Activated CD4-positive, alpha-beta memory T cell treated with anti-CD3 and anti-CD28 coated beads for 36 hours (primary cell): ENCODE data around the gene TMEM178B. TPM values are rescaled to one million over a fixed set of nuclear protein-coding genes. Genes with fewer than 3 reads are reported as not detected.

Source experiments
- CTCF ChIA-PET: fragments of 350-600 bp; sonication (Branson Sonifier 250); formaldehyde crosslinking; loops from one replicate; lab custom pipeline; 2021; ENCODE audit warnings: antibody characterized with exemption, inconsistent platforms; lab: Charles Lee
- POLR2A ChIA-PET: fragments of 350-600 bp; sonication (Branson Sonifier 250); formaldehyde crosslinking; loops from one replicate; lab custom pipeline; 2021; ENCODE audit warnings: antibody characterized with exemption; lab: Charles Lee
- DNase-seq: peaks from one replicate; pipeline ENCODE4 v3.0.0-alpha.2; 2020
- H3K27ac Mint-ChIP-seq: one replicate; pipeline ENCODE4 v1.8.0; 2021; ENCODE audit warnings: mixed read lengths
- H3K27me3 Mint-ChIP-seq: one replicate; pipeline ENCODE4 v1.8.0; 2021; ENCODE audit warnings: mixed read lengths
- H3K36me3 Mint-ChIP-seq: one replicate; pipeline ENCODE4 v1.8.0; 2021; ENCODE audit warnings: mixed read lengths
- H3K4me1 Mint-ChIP-seq: one replicate; pipeline ENCODE4 v1.8.0; 2021; ENCODE audit warnings: low read depth, mixed read lengths
- H3K4me3 Mint-ChIP-seq: one replicate; pipeline ENCODE4 v1.8.0; 2021; ENCODE audit warnings: mild to moderate bottlenecking, mixed read lengths
- H3K9me3 Mint-ChIP-seq: one replicate; pipeline ENCODE4 v1.8.0; 2021; ENCODE audit warnings: mixed read lengths
- intact Hi-C: fragments of 100-400 bp; cut with micrococcal nuclease; formaldehyde crosslinking; loops from one replicate; pipeline ENCODE4 v1.15.1; 2023
- total RNA-seq, 2 experiments: library from RNA; stranded (reverse); gene quantifications; one replicate each; pipeline ENCODE4 v1.2.3, GENCODE V29; 2021

TMEM178B gene
- total RNA-seq, 2 experiments from 2014 or later: 0.58 to 0.81 TPM

GRCh38 chr7:141344153-141344935 is 270.5 kb downstream of the TMEM178B start:
- Mint-ChIP-seq H3K9me3 (no peaks in the 10 kb centered on the region), H3K4me1 (no peaks in the 10 kb centered on the region), H3K4me3 (no peak overlapping the region), H3K36me3 (no peaks in the 10 kb centered on the region), H3K27me3 (peaks cover 5% of the 10 kb centered on the region), H3K27ac (no peak overlapping the region)
- intact Hi-C loops: no loop called here
- ChIA-PET CTCF (interaction anchor here (1.2 kb wide), 1 partner anchor 9 kb away, joined by 3 read pairs; no protein-coding TSS in a partner anchor), POLR2A (no interaction called here)
- DNase-seq: no peak

- H3K4me1 Mint-ChIP-seq: no peaks in the 10 kb centered on the region
- POLR2A ChIA-PET: no interaction called here
- H3K9me3 Mint-ChIP-seq: no peaks in the 10 kb centered on the region
- no peak overlapping the region for H3K4me3 Mint-ChIP-seq
- intact Hi-C loops: no loop called here
- no peaks in the 10 kb centered on the region for H3K36me3 Mint-ChIP-seq
- H3K27ac Mint-ChIP-seq: no peak overlapping the region
- H3K27me3 Mint-ChIP-seq: peaks cover 3% of the 10 kb centered on the region
- CTCF ChIA-PET: no interaction called here
- no peak for DNase-seq
These were observed 274.9 kb downstream of the TMEM178B start for GRCh38 chr7:141348728-141349127.

GRCh38 chr7:141349338-141349737 is 275.5 kb downstream of the TMEM178B start:
- no peak for DNase-seq
- intact Hi-C loops: no loop called here
- Mint-ChIP-seq H3K36me3 (no peaks in the 10 kb centered on the region), H3K4me3 (no peak overlapping the region), H3K9me3 (no peaks in the 10 kb centered on the region), H3K27ac (no peak overlapping the region), H3K4me1 (peaks cover 2% of the 10 kb centered on the region), H3K27me3 (peaks cover 3% of the 10 kb centered on the region)
- ChIA-PET CTCF (no interaction called here), POLR2A (no interaction called here)

GRCh38 chr7:141349804-141350203 is 275.9 kb downstream of the TMEM178B start:
- peaks cover 5% of the 10 kb centered on the region for H3K4me1 Mint-ChIP-seq
- H3K9me3 Mint-ChIP-seq: no peaks in the 10 kb centered on the region
- POLR2A ChIA-PET: no interaction called here
- H3K36me3 Mint-ChIP-seq: no peaks in the 10 kb centered on the region
- H3K4me3 Mint-ChIP-seq: no peak overlapping the region
- CTCF ChIA-PET: no interaction called here
- H3K27me3 Mint-ChIP-seq: peaks cover 3% of the 10 kb centered on the region
- H3K27ac Mint-ChIP-seq: no peak overlapping the region
- DNase-seq: no peak
- intact Hi-C loops: no loop called here

GRCh38 chr7:141351175-141351574 is 277.3 kb downstream of the TMEM178B start:
- intact Hi-C loops: no loop called here
- no peaks in the 10 kb centered on the region for H3K9me3 Mint-ChIP-seq
- DNase-seq: no peak
- ChIA-PET CTCF (no interaction called here), POLR2A (no interaction called here)
- peaks cover 3% of the 10 kb centered on the region for H3K27me3 Mint-ChIP-seq
- H3K4me1 Mint-ChIP-seq: peaks cover 5% of the 10 kb centered on the region
- H3K27ac Mint-ChIP-seq: no peak overlapping the region
- H3K36me3 Mint-ChIP-seq: no peaks in the 10 kb centered on the region
- no peak overlapping the region for H3K4me3 Mint-ChIP-seq

GRCh38 chr7:141352955-141353354 is 279.1 kb downstream of the TMEM178B start:
- intact Hi-C loops: no loop called here
- Mint-ChIP-seq H3K4me1 (peaks cover 5% of the 10 kb centered on the region), H3K27ac (no peak overlapping the region), H3K9me3 (no peaks in the 10 kb centered on the region), H3K4me3 (no peak overlapping the region), H3K36me3 (no peaks in the 10 kb centered on the region), H3K27me3 (peaks cover 3% of the 10 kb centered on the region)
- ChIA-PET POLR2A (no interaction called here), CTCF (interaction anchor here (1.2 kb wide), 1 partner anchor 9 kb away, joined by 3 read pairs; no protein-coding TSS in a partner anchor)
- DNase-seq: no peak

- peaks cover 3% of the 10 kb centered on the region for H3K27me3 Mint-ChIP-seq
- peaks cover 5% of the 10 kb centered on the region for H3K4me1 Mint-ChIP-seq
- CTCF ChIA-PET: no interaction called here
- H3K36me3 Mint-ChIP-seq: no peaks in the 10 kb centered on the region
- intact Hi-C loops: no loop called here
- no peak for DNase-seq
- no peak overlapping the region for H3K4me3 Mint-ChIP-seq
- POLR2A ChIA-PET: no interaction called here
- H3K9me3 Mint-ChIP-seq: no peaks in the 10 kb centered on the region
- H3K27ac Mint-ChIP-seq: no peak overlapping the region
These were observed 280.4 kb downstream of the TMEM178B start for GRCh38 chr7:141354251-141354650.

- Mint-ChIP-seq H3K9me3 (no peaks in the 10 kb centered on the region), H3K27me3 (peaks cover 3% of the 10 kb centered on the region), H3K36me3 (no peaks in the 10 kb centered on the region), H3K4me1 (peaks cover 5% of the 10 kb centered on the region), H3K27ac (no peak overlapping the region), H3K4me3 (no peak overlapping the region)
- ChIA-PET POLR2A (no interaction called here), CTCF (no interaction called here)
- intact Hi-C loops: no loop called here
- no peak for DNase-seq
These were observed 281.2 kb downstream of the TMEM178B start for GRCh38 chr7:141355032-141355431.

GRCh38 chr7:141356161-141356560 is 282.3 kb downstream of the TMEM178B start:
- ChIA-PET POLR2A (no interaction called here), CTCF (no interaction called here)
- Mint-ChIP-seq H3K27me3 (peaks cover 3% of the 10 kb centered on the region), H3K4me1 (peaks cover 5% of the 10 kb centered on the region), H3K4me3 (no peak overlapping the region), H3K36me3 (no peaks in the 10 kb centered on the region), H3K27ac (no peak overlapping the region), H3K9me3 (no peaks in the 10 kb centered on the region)
- intact Hi-C loops: no loop called here
- DNase-seq: no peak

- no peaks in the 10 kb centered on the region for H3K36me3 Mint-ChIP-seq
- CTCF ChIA-PET: no interaction called here
- intact Hi-C loops: no loop called here
These were observed 284.5 kb downstream of the TMEM178B start for GRCh38 chr7:141358386-141358785.

GRCh38 chr7:141359262-141359661 is 285.4 kb downstream of the TMEM178B start:
- Mint-ChIP-seq H3K27me3 (peaks cover 3% of the 10 kb centered on the region), H3K36me3 (no peaks in the 10 kb centered on the region), H3K27ac (no peak overlapping the region), H3K4me1 (peaks cover 3% of the 10 kb centered on the region), H3K4me3 (no peak overlapping the region), H3K9me3 (no peaks in the 10 kb centered on the region)
- intact Hi-C loops: no loop called here
- POLR2A ChIA-PET: no interaction called here
- CTCF ChIA-PET: no interaction called here
- DNase-seq: no peak

More at GRCh38 chr7:141358386-141358785, 284.5 kb downstream of the TMEM178B start:
- H3K4me1 Mint-ChIP-seq: peaks cover 5% of the 10 kb centered on the region
- H3K9me3 Mint-ChIP-seq: no peaks in the 10 kb centered on the region
- no peak for DNase-seq
- no peak overlapping the region for H3K27ac Mint-ChIP-seq
- H3K27me3 Mint-ChIP-seq: peaks cover 3% of the 10 kb centered on the region
- POLR2A ChIA-PET: no interaction called here
- no peak overlapping the region for H3K4me3 Mint-ChIP-seq

GRCh38 chr7:141359740-141360415 is 286.0 kb downstream of the TMEM178B start:
- intact Hi-C loops: no loop called here
- POLR2A ChIA-PET: no interaction called here
- H3K36me3 Mint-ChIP-seq: no peaks in the 10 kb centered on the region
- no peak overlapping the region for H3K27ac Mint-ChIP-seq
- no peaks in the 10 kb centered on the region for H3K4me1 Mint-ChIP-seq
- H3K4me3 Mint-ChIP-seq: no peak overlapping the region
- no peaks in the 10 kb centered on the region for H3K9me3 Mint-ChIP-seq
- DNase-seq: no peak
- peaks cover 3% of the 10 kb centered on the region for H3K27me3 Mint-ChIP-seq
- CTCF ChIA-PET: no interaction called here

GRCh38 chr7:141360416-141360760 is 286.5 kb downstream of the TMEM178B start:
- ChIA-PET CTCF (no interaction called here), POLR2A (no interaction called here)
- Mint-ChIP-seq H3K4me1 (no peaks in the 10 kb centered on the region), H3K36me3 (no peaks in the 10 kb centered on the region), H3K27ac (no peak overlapping the region), H3K4me3 (no peak overlapping the region), H3K27me3 (peaks cover 3% of the 10 kb centered on the region), H3K9me3 (no peaks in the 10 kb centered on the region)
- intact Hi-C loops: no loop called here
- DNase-seq: no peak
